Gastroesophageal sphincter (tissue), 4 donors: ENCODE results near the gene NFATC4. TPM values are rescaled to one million over a fixed set of nuclear protein-coding genes. Genes with fewer than 3 reads are reported as not detected.

Experiments used
- ATAC-seq: fragments of 150-250 bp; one replicate; pipeline ENCODE4 v1.9.1; 2016; ENCODE audit warnings: mild to moderate bottlenecking, moderate library complexity
- H3K27ac ChIP-seq, 4 donors: fragments of 200-600 bp; sonication (generic) in 3 of 4; 1 replicate in 3 of 4; 2 replicates in 1 of 4; pipeline ENCODE4 v1.5.1; 2016 to 2019
- H3K27me3 ChIP-seq: fragments of 200-600 bp; sonication (generic); one replicate; pipeline ENCODE4 v1.5.1; 2019
- H3K36me3 ChIP-seq, 2 donors: fragments of 200-600 bp; sonication (generic); one replicate each; pipeline ENCODE4 v1.5.1; 2019; ENCODE audit warnings: control low read depth in 1 of 2
- H3K4me1 ChIP-seq, 3 donors: fragments of 200-600 bp; sonication (generic); 1 replicate in 2 of 3; 2 replicates in 1 of 3; pipeline ENCODE4 v1.5.1; 2016 to 2019; ENCODE audit warnings: control low read depth in 2 of 3
- H3K4me3 ChIP-seq, 2 donors: fragments of 200-600 bp; sonication (generic); one replicate each; pipeline ENCODE4 v1.5.1; 2019; ENCODE audit warnings: mild to moderate bottlenecking in 1 of 2, moderate library complexity in 1 of 2
- H3K9me3 ChIP-seq, 3 donors: fragments of 200-600 bp; sonication (generic); one replicate each; pipeline ENCODE4 v1.5.1; 2017 to 2019; ENCODE audit warnings: control low read depth in 2 of 3
- CTCF ChIP-seq, 4 experiments: fragments of 200-600 bp in 2 of 4; fragments of 450-650 bp in 2 of 4; sonication (generic) in 1 of 4; IDR thresholded peaks; one replicate each; pipeline ENCODE4 v1.5.1; 2017 to 2019; ENCODE audit warnings: antibody characterized with exemption in 4 of 4, mild to moderate bottlenecking in 2 of 4, moderate library complexity in 2 of 4
- EP300 ChIP-seq: sonication (generic); formaldehyde crosslinking; IDR thresholded peaks from one replicate; pipeline ENCODE4 v1.6.1; 2017; ENCODE audit warnings: antibody characterized with exemption, mild to moderate bottlenecking
- POLR2A ChIP-seq, 2 donors: fragments of 450-650 bp; IDR thresholded peaks; one replicate each; pipeline ENCODE4 v1.6.1; 2017; ENCODE audit warnings: antibody characterized with exemption in 2 of 2, mild to moderate bottlenecking in 2 of 2, moderate library complexity in 1 of 2
- POLR2AphosphoS5 ChIP-seq: sonication (generic); formaldehyde crosslinking; IDR thresholded peaks from one replicate; pipeline ENCODE4 v1.6.1; 2017; ENCODE audit warnings: antibody characterized with exemption
- WGBS, 2 donors: methylation state at CpG; one replicate each; pipeline ENCODE4 v1.1.5; 2018; ENCODE audit warnings: low coverage in 1 of 2; 5-methylcytosine and 5-hydroxymethylcytosine counted together
- total RNA-seq, 4 donors: library from RNA; depleted of rRNA; stranded (reverse); fragments of >200 nt; gene quantifications; one replicate each; pipeline ENCODE4 v1.1.0, GENCODE V29; 2016

The NFATC4 gene
- total RNA-seq: 10 to 100 TPM; 33.5 to 63.5 (median 57.9) TPM

- Histone ChIP-seq H3K27me3 (no peaks in the 10 kb centered on the region), H3K27ac (peak within 1 kb of the TSS; percentile 95 to 99 (median 97)), H3K36me3 (peaks cover 0 to 11% of the 10 kb centered on the region in 2 donors), H3K9me3 (no peaks in the 10 kb centered on the region), H3K4me1 (peaks cover 0 to 76% (median 19%) of the 10 kb centered on the region in 3 donors), H3K4me3 (peak within 1 kb of the TSS; percentile 85 to 87)
- TF ChIP-seq EP300 (no peak), CTCF (IDR thresholded peaks at IDR 0.05) (no peak), POLR2A (IDR thresholded peaks at IDR 0.05) (no peak), POLR2AphosphoS5 (peak; percentile 3)
- 0% methylated on average over 3 to 8 of the region's 21 CpGs for WGBS, 2 donors
- ATAC-seq: peak; percentile 57
Measured at GRCh38 chr14:24367514-24368211, at the start of gene NFATC4. Gene NFATC4 (plus strand): TSS chr14:24368184. CDS start chr14:24368341, 157 bp downstream.

GRCh38 chr14:24321212-24321975, 46.6 kb upstream of the NFATC4 start:
- WGBS, 2 donors: 75 to 81% methylated on average over 9 to 13 of the region's 14 CpGs
- Histone ChIP-seq H3K27ac (no peak overlapping the region), H3K4me1 (peaks cover 0 to 10% (median 0%) of the 10 kb centered on the region in 3 donors), H3K27me3 (peaks cover 44% of the 10 kb centered on the region), H3K36me3 (peaks cover 0 to 7% of the 10 kb centered on the region in 2 donors), H3K4me3 (no peak overlapping the region), H3K9me3 (no peaks in the 10 kb centered on the region)
- TF ChIP-seq EP300 (no peak), CTCF (IDR thresholded peaks at IDR 0.05) (no peak), POLR2A (IDR thresholded peaks at IDR 0.05) (no peak), POLR2AphosphoS5 (no peak)
- no peak for ATAC-seq

- Histone ChIP-seq H3K27me3 (peaks cover 31% of the 10 kb centered on the region), H3K4me1 (no peaks in the 10 kb centered on the region), H3K9me3 (no peaks in the 10 kb centered on the region), H3K4me3 (no peak overlapping the region), H3K27ac (no peak overlapping the region), H3K36me3 (peaks cover 0 to 7% of the 10 kb centered on the region in 2 donors)
- WGBS, 2 donors: 43 to 47% methylated on average over 1 to 4 of the region's 10 CpGs
- TF ChIP-seq POLR2AphosphoS5 (no peak), EP300 (no peak), POLR2A (IDR thresholded peaks at IDR 0.05) (no peak)
- no peak for ATAC-seq
Measured at GRCh38 chr14:24322672-24323071, 45.3 kb upstream of the NFATC4 start.

- Histone ChIP-seq H3K36me3 (peaks cover 0 to 7% of the 10 kb centered on the region in 2 donors), H3K27ac (no peak overlapping the region), H3K9me3 (no peaks in the 10 kb centered on the region), H3K4me1 (no peaks in the 10 kb centered on the region), H3K4me3 (no peak overlapping the region), H3K27me3 (peaks cover 25% of the 10 kb centered on the region)
- no peak for TF ChIP-seq POLR2AphosphoS5
- TF ChIP-seq POLR2A (IDR thresholded peaks at IDR 0.05): no peak
- TF ChIP-seq CTCF (IDR thresholded peaks at IDR 0.05): no peak
- TF ChIP-seq EP300: no peak
- no peak for ATAC-seq
- WGBS, 2 donors: 20% methylated on average over 1 of the region's 3 CpGs; no CpG with 5 or more reads in 1 of the 2 donors
Measured at GRCh38 chr14:24323341-24323740, 44.6 kb upstream of the NFATC4 start.

- no peak overlapping the region for H3K27ac ChIP-seq
- 57 to 83% methylated on average over 1 to 2 of the region's 6 CpGs for WGBS, 2 donors
- ATAC-seq: no peak
Measured at GRCh38 chr14:24324024-24324423, 44.0 kb upstream of the NFATC4 start.

More at GRCh38 chr14:24324024-24324423, 44.0 kb upstream of the NFATC4 start:
- Histone ChIP-seq H3K4me3 (no peak overlapping the region), H3K4me1 (peaks cover 0 to 3% (median 0%) of the 10 kb centered on the region in 3 donors), H3K9me3 (no peaks in the 10 kb centered on the region), H3K36me3 (peaks cover 0 to 7% of the 10 kb centered on the region in 2 donors), H3K27me3 (peaks cover 18% of the 10 kb centered on the region)
- TF ChIP-seq POLR2AphosphoS5 (no peak), CTCF (IDR thresholded peaks at IDR 0.05) (no peak), EP300 (no peak), POLR2A (IDR thresholded peaks at IDR 0.05) (no peak)
